Muscle of leg (tissue), 11 donors: ENCODE data around the gene EIF2B4. TPM values are rescaled to one million over a fixed set of nuclear protein-coding genes. Genes with fewer than 3 reads are reported as not detected.

Experiments
- DNase-seq: peaks from one replicate; pipeline ENCODE4 v3.0.0; 2013
- H3K27ac ChIP-seq: one replicate; pipeline ENCODE4 v1.5.1; 2013; ENCODE audit warnings: mild to moderate bottlenecking, low read length, control low read depth
- H3K27me3 ChIP-seq: one replicate; pipeline ENCODE4 v1.6.1; 2013; ENCODE audit warnings: low read length; ENCODE audit not compliant: control insufficient read depth, insufficient read depth
- H3K36me3 ChIP-seq: one replicate; pipeline ENCODE4 v1.6.1; 2013; ENCODE audit warnings: low read length; ENCODE audit not compliant: control insufficient read depth, insufficient read depth
- H3K4me1 ChIP-seq: one replicate; pipeline ENCODE4 v1.6.1; 2013; ENCODE audit warnings: low read length; ENCODE audit not compliant: control insufficient read depth, insufficient read depth
- H3K4me3 ChIP-seq: one replicate; pipeline ENCODE4 v1.5.1; 2013; ENCODE audit warnings: low read length, control low read depth
- H3K9me3 ChIP-seq: replicated peaks from 2 replicates; pipeline ENCODE4 v1.6.1; 2013; ENCODE audit warnings: low read depth, low read length; ENCODE audit not compliant: control insufficient read depth
- WGBS: methylation state at CpG from one replicate; pipeline ENCODE4 v1.1.5; 2013; ENCODE audit warnings: missing lambda C conversion rate; ENCODE audit not compliant: insufficient coverage; 5-methylcytosine and 5-hydroxymethylcytosine counted together
- polyA plus RNA-seq, 8 donors: library from polyadenylated mRNA; unstranded; fragments of 120-200 nt; gene quantifications; one replicate each; pipeline versions ENCODE4 v1.2.1 to v1.2.3, GENCODE V29; 2013; ENCODE audit warnings: inconsistent platforms in 1 of 8, low replicate concordance in 1 of 8; ENCODE audit not compliant: insufficient read length in 8 of 8, insufficient read depth in 1 of 8
- total RNA-seq: library from RNA; stranded (reverse); fragments of 120-200 nt; gene quantifications from one replicate; pipeline ENCODE4 v1.2.4, GENCODE V29; 2013

Gene EIF2B4
- total and polyA plus RNA-seq, 9 donors: 22.5 to 37.7 (median 31.6) TPM

GRCh38 chr2:27378096-27378808 lies 8.1 kb upstream of the EIF2B4 start:
- peak; percentile 26 for DNase-seq
- no peak overlapping the region for H3K27ac ChIP-seq
- WGBS: 80% methylated on average over 25 of the region's 29 CpGs
- H3K36me3 ChIP-seq: peaks cover 69% of the 10 kb centered on the region
- H3K9me3 ChIP-seq: no peaks in the 10 kb centered on the region
- H3K4me1 ChIP-seq: peaks cover 19% of the 10 kb centered on the region
- H3K4me3 ChIP-seq: no peak overlapping the region
- H3K27me3 ChIP-seq: no peaks in the 10 kb centered on the region

DNA sequence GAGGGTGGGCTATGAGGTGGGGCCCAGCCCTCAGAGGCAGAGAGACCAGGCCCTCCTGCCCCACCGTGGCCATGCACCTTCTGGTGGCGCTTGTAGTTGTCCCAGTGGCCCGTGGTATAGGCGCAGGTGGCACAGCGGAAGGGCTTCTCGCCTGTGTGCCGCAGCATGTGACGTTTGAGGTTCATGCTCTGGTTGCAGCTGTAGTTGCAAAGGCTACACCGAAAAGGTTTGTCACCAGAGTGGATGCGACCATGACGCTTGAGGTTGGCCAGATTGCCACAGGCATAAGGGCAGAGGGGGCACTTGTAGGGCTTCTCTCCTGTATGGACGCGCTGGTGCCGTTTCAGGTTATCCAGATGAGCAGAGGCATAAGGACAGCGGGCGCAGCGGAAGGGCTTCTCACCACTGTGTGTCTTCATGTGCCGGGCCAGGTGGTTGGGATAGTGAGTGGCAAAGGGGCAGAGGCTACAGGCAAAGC lies 7.5 kb upstream of the EIF2B4 start:
- 92% methylated on average over 11 of the region's 18 CpGs for WGBS
- H3K27ac ChIP-seq: no peak overlapping the region
- H3K9me3 ChIP-seq: no peaks in the 10 kb centered on the region
- H3K4me3 ChIP-seq: no peak overlapping the region
- peaks cover 73% of the 10 kb centered on the region for H3K36me3 ChIP-seq
- peaks cover 19% of the 10 kb centered on the region for H3K4me1 ChIP-seq
- DNase-seq: no peak
- H3K27me3 ChIP-seq: no peaks in the 10 kb centered on the region

DNA sequence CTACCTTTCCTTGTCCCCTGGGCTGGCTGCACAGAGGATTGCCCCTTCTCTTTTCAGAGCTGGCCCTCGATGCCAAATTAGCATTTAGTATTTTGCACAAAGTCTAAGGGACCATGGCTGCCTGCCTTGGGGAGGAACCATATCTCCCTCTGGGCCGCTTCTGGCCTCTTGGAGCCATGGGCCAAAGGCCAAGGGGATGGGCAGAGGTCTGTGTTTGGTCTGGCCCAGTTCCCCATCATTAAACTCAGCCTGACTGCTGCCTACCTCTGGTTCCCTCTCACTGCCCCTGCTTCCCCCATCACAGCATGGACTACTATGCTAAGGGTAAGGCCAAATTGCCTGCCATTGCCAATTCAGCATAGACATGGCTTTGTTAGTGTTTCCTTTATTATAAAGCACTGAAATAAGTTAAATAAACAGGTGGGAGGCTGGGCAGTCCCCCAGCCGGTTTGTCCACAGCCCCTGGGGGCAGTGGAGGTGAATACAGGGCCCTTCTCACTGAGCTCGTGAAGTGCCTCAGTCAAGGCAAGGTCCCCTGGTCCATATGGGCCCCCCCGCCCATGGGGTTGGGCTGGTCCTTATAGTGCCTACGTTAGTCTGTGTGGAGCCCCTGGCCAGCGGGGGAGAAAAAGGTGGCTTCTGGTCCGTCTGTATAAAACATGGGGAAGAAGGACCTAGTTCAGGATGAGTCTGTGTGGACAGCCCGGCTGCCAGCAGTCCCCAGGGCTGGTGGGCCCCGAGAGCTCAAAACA lies 6.9 kb upstream of the EIF2B4 start:
- Histone ChIP-seq H3K4me3 (no peak overlapping the region), H3K27ac (no peak overlapping the region), H3K9me3 (no peaks in the 10 kb centered on the region), H3K27me3 (no peaks in the 10 kb centered on the region), H3K36me3 (peaks cover 73% of the 10 kb centered on the region), H3K4me1 (peaks cover 22% of the 10 kb centered on the region)
- DNase-seq: no peak
- 62% methylated on average over 10 of the region's 10 CpGs for WGBS

DNA sequence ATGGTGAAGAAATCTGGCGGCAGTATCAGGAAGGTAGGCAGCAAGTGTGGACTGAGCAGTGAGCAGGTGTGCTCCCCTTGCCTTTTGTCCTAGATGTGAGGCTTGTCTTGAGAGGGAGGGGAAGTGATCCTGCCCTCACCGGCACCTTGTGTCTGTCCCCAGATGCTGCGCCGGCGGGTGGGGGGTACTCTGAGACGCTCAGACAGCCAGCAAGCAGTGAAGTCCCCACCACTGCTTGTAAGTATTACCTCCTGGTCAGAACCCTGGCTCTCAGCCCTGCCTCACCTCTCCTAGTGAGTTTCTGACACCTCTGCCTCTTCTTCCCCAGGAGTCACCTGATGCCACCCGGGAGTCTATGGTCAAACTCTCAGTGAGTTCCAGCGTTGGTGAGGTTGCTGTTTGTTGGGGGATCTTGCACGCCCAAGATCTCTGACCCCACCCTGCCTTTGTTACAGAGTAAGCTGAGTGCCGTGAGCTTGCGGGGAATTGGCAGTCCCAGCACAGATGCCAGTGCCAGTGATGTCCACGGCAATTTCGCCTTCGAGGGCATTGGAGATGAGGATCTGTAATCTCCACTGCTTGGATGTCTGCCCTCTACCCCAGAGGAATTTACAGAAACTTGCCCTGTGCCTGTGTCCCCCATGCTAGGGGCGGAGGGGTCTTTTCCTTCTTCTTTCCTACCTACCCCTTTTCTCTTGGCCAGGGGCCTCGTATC lies 6.2 kb upstream of the EIF2B4 start:
- no peak overlapping the region for H3K4me3 ChIP-seq
- H3K27ac ChIP-seq: no peak overlapping the region
- H3K27me3 ChIP-seq: no peaks in the 10 kb centered on the region
- H3K9me3 ChIP-seq: no peaks in the 10 kb centered on the region
- peaks cover 26% of the 10 kb centered on the region for H3K4me1 ChIP-seq
- no peak for DNase-seq
- 82% methylated on average over 7 of the region's 16 CpGs for WGBS
- H3K36me3 ChIP-seq: peaks cover 66% of the 10 kb centered on the region

- H3K27ac ChIP-seq: no peak overlapping the region
- no peaks in the 10 kb centered on the region for H3K27me3 ChIP-seq
- no peak overlapping the region for H3K4me3 ChIP-seq
- no peaks in the 10 kb centered on the region for H3K9me3 ChIP-seq
- peaks cover 23% of the 10 kb centered on the region for H3K4me1 ChIP-seq
- WGBS: 93% methylated on average over 10 of the region's 20 CpGs
- DNase-seq: no peak
- peaks cover 66% of the 10 kb centered on the region for H3K36me3 ChIP-seq
Measured at GRCh38 chr2:27375513-27376099, 5.5 kb upstream of the EIF2B4 start.

DNA sequence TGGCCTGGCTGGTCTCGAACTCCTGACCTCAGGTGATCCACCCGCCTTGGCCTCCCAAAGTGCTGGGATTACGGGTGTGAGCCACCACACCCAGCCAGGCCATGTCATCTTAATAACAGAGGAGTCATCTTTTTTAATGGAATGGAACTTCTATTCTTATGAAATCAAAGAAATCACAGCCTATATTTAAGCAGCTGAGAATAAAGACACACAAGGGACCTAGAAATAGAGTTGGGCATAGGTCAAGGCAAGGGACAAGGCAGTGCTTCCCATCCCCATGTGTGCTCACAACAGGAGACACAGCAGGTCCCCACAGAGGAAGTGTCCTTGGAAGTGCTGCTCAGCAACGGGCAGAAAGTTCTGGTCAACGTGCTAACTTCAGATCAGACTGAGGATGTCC lies 3.4 kb upstream of the EIF2B4 start:
- H3K4me1 ChIP-seq: peaks cover 24% of the 10 kb centered on the region
- peaks cover 66% of the 10 kb centered on the region for H3K36me3 ChIP-seq
- no peak for DNase-seq
- H3K4me3 ChIP-seq: no peak overlapping the region
- H3K27ac ChIP-seq: no peak overlapping the region
- no peaks in the 10 kb centered on the region for H3K9me3 ChIP-seq
- WGBS: 86% methylated on average over 2 of the region's 5 CpGs
- H3K27me3 ChIP-seq: no peaks in the 10 kb centered on the region

- no peak for DNase-seq
- Histone ChIP-seq H3K4me1 (peaks cover 23% of the 10 kb centered on the region), H3K27ac (no peak overlapping the region), H3K27me3 (no peaks in the 10 kb centered on the region), H3K36me3 (peaks cover 66% of the 10 kb centered on the region), H3K9me3 (no peaks in the 10 kb centered on the region), H3K4me3 (no peak overlapping the region)
- WGBS: 95% methylated on average over 6 of the region's 6 CpGs
Measured at GRCh38 chr2:27372937-27373336, 2.8 kb upstream of the EIF2B4 start.

DNA sequence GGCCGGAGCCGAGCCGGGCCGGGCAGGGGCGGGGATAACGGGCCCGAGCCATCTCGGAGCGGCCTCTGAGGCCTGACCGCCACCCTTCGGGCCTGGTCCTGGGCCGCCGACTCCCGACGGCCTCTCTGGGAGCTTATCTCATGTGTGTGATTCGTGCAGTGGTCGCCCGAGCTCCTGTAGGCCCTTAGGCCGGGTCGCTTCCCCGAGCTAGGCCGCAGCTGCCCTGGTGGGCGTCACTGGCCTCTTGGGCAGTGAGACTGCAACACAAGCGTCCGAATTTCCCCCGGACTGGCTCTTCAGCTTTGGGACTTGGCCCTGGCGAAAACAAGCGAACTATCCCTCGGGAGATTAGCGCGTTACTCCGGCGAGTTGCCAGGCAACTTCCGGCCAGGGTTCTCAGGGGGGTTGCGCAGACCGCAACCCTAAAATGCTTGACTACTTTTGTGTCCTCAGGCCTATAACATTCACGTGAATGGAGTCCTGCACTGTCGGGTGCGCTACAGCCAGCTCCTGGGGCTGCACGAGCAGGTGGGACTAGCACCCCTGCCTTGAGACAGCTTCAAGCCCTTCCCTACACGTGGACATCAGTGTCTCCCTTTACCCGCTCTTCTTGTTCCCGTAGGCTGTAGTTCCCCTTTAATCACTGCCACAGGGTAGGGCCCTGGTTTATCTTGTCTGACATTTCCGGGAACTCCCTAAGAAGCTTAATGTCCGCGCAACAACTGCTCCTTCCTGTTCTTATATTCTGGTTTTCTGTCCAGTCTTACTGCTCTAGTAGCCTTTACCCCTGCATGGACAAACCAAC lies 880 bp upstream of the EIF2B4 start:
- peaks cover 23% of the 10 kb centered on the region for H3K4me1 ChIP-seq
- no peaks in the 10 kb centered on the region for H3K9me3 ChIP-seq
- H3K27me3 ChIP-seq: no peaks in the 10 kb centered on the region
- H3K27ac ChIP-seq: peak overlapping the region; percentile 89
- H3K4me3 ChIP-seq: peak overlapping the region; percentile 86
- WGBS: under 1% methylated on average over 43 of the region's 46 CpGs
- DNase-seq: peak; percentile 61
- peaks cover 66% of the 10 kb centered on the region for H3K36me3 ChIP-seq

DNA sequence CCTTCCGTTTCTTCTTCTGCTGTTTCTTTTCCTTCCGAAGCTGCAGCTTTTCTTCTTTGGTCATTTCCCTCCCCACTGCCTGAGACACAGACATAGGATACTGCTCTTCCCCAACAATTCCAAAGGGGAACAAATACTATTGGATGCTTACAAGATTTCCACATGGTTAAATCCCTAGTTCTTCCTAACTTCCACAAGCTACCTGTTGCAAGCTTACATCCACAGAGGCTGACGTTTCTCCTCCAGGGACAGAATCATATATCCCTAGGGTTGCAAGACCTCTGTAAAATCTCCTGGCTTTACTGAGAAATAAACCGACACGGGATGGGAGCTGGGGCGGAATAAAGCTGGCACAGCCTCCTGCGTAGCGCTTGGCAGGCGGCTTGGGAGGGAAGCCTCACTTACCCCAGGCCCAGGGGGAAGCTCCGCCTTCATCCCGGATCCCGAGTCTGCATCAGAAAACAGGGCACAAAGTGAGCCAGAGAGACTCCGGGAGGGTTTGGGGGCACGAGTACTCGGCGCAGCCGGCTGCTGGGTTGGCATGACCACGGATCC lies 590 bp downstream of the EIF2B4 start:
- H3K9me3 ChIP-seq: no peaks in the 10 kb centered on the region
- H3K27ac ChIP-seq: peak overlapping the region; percentile 94
- no peaks in the 10 kb centered on the region for H3K27me3 ChIP-seq
- 1% methylated on average over 18 of the region's 18 CpGs for WGBS
- peaks cover 23% of the 10 kb centered on the region for H3K4me1 ChIP-seq
- peaks cover 60% of the 10 kb centered on the region for H3K36me3 ChIP-seq
- H3K4me3 ChIP-seq: peak overlapping the region; percentile 96
- peak; percentile 69 for DNase-seq
